Right atrium auricular region (tissue), 2 donors: Measurements from ENCODE around the gene CLCN6. TPM values are rescaled to one million over a fixed set of nuclear protein-coding genes. Genes with fewer than 3 reads are reported as not detected.

Experiments used
- DNase-seq: peaks from one replicate; pipeline ENCODE4 v3.0.0-alpha.2; 2019; ENCODE audit warnings: low spot score
- H3K27ac ChIP-seq, 2 donors: fragments of 200-600 bp; sonication (generic); 1 replicate in 1 of 2; 2 replicates in 1 of 2; pipeline ENCODE4 v1.5.1; 2016 to 2019
- H3K27me3 ChIP-seq, 2 donors: fragments of 200-600 bp; sonication (generic); one replicate each; pipeline versions ENCODE4 v1.5.1 to v1.6.0; 2017 to 2019
- H3K36me3 ChIP-seq: fragments of 200-600 bp; sonication (generic); one replicate; pipeline ENCODE4 v1.5.1; 2016
- H3K4me1 ChIP-seq, 2 donors: fragments of 200-600 bp; sonication (generic); one replicate each; pipeline versions ENCODE4 v1.5.1 to v1.6.0; 2017 to 2019
- H3K4me3 ChIP-seq, 2 donors: fragments of 200-600 bp; sonication (generic); 1 replicate in 1 of 2; 2 replicates in 1 of 2; pipeline ENCODE4 v1.5.1; 2017 to 2019; ENCODE audit warnings: mild to moderate bottlenecking in 1 of 2, moderate library complexity in 1 of 2
- H3K9me3 ChIP-seq, 2 donors: fragments of 200-600 bp; sonication (generic); one replicate each; pipeline ENCODE4 v1.5.1; 2019
- CTCF ChIP-seq, 2 donors: fragments of 200-600 bp; sonication (generic); IDR thresholded peaks; one replicate each; pipeline ENCODE4 v1.5.1; 2019; ENCODE audit warnings: antibody characterized with exemption in 2 of 2
- total RNA-seq, 2 donors: library from RNA; depleted of rRNA; stranded (reverse); fragments of >200 nt; gene quantifications; one replicate each; pipeline ENCODE4 v1.1.0, GENCODE V29; 2016

Gene CLCN6
- total RNA-seq, 2 donors from 2014 or later, result 14.8 to 15.2 TPM

GRCh38 chr1:11777658-11778322 lies 28.2 kb upstream of the CLCN6 start:
- Histone ChIP-seq H3K27me3 (no peaks in the 10 kb centered on the region), H3K36me3 (no peaks in the 10 kb centered on the region), H3K27ac (no peak overlapping the region), H3K4me1 (no peaks in the 10 kb centered on the region), H3K4me3 (no peak overlapping the region), H3K9me3 (no peaks in the 10 kb centered on the region)
- TF ChIP-seq CTCF (IDR thresholded peaks at IDR 0.05), result no peak
- no peak for DNase-seq

DNA sequence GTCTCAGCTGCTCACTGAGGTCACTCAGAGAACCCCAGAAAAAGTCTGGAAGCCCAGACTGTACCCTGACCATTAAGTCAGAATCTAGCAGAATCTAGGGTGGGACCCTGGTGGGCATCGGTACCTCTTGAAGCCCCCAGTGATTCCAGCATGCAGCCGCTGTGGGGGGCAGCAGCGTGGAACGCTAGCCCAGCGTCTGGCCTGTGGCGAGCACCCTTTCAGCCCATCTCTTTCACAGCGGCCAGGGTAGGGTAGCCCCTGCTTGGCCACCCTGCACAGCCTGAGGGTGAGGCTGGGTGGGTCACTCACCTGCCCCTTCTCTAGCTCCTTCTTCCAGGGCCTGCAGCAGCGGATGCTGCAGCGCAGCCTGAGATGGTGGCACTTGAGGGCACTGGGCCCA lies 27.7 kb upstream of the CLCN6 start:
- H3K4me3 ChIP-seq, result no peak overlapping the region
- H3K36me3 ChIP-seq, result no peaks in the 10 kb centered on the region
- no peak for DNase-seq
- no peaks in the 10 kb centered on the region for H3K27me3 ChIP-seq
- no peak for TF ChIP-seq CTCF (IDR thresholded peaks at IDR 0.05)
- no peaks in the 10 kb centered on the region for H3K9me3 ChIP-seq
- H3K4me1 ChIP-seq, result no peaks in the 10 kb centered on the region
- H3K27ac ChIP-seq, result no peak overlapping the region

- Histone ChIP-seq H3K9me3 (no peaks in the 10 kb centered on the region), H3K36me3 (no peaks in the 10 kb centered on the region), H3K4me1 (no peaks in the 10 kb centered on the region), H3K4me3 (no peak overlapping the region), H3K27me3 (no peaks in the 10 kb centered on the region), H3K27ac (no peak overlapping the region)
- no peak for DNase-seq
- TF ChIP-seq CTCF (IDR thresholded peaks at IDR 0.05), result no peak
Observed at GRCh38 chr1:11778844-11779623, 27.0 kb upstream of the CLCN6 start.

- no peaks in the 10 kb centered on the region for H3K9me3 ChIP-seq
- H3K36me3 ChIP-seq, result no peaks in the 10 kb centered on the region
- H3K4me1 ChIP-seq, result peaks cover 0 to 6% of the 10 kb centered on the region in 2 donors
- no peak overlapping the region for H3K4me3 ChIP-seq
- TF ChIP-seq CTCF (IDR thresholded peaks at IDR 0.05), result no peak
- no peak overlapping the region for H3K27ac ChIP-seq
- no peak for DNase-seq
- no peaks in the 10 kb centered on the region for H3K27me3 ChIP-seq
Observed at GRCh38 chr1:11779715-11780379, 26.1 kb upstream of the CLCN6 start.

DNA sequence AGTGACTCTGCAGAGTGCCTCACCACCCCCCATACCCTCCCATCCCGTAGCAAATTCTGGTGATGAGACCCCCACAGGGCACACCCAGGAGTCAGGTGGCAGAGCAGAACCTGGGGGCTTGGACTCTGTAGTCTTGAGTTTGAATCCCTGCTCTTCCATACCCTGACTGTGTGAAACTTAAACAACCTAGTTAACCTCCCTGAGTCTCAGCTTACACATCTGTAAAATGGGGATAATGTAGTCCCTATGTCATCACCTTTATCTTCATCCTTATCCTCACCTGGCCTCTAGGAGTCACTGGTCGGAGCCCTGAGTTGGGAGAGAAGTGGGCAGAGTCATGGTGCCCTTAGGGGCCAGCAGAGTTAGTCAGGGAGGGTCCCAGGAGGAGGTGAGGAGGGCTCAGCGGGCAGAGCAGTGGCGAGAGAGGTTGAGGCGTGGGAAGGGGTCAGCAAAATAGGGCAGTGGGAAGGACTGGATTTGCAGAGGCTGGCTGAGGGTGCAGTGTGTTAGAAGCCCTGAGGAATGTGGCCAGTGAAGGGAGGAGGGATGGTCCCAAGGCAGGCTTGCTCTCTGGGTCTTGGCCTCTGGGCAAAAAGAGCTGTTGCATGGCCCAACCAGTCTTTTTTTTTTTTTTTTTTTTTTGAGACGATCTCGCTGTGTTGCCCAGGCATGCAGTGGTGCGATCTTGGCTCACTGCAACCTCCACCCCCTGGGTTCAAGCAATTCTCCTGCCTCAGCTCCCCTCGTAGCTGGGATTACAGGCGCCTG lies 25.4 kb upstream of the CLCN6 start:
- no peak overlapping the region for H3K27ac ChIP-seq
- H3K27me3 ChIP-seq, result no peaks in the 10 kb centered on the region
- no peak for TF ChIP-seq CTCF (IDR thresholded peaks at IDR 0.05)

More for the DNA sequence above, 25.4 kb upstream of the CLCN6 start:
- H3K9me3 ChIP-seq, result no peaks in the 10 kb centered on the region
- peaks cover 0 to 13% of the 10 kb centered on the region in 2 donors for H3K4me1 ChIP-seq
- no peaks in the 10 kb centered on the region for H3K36me3 ChIP-seq
- no peak for DNase-seq
- H3K4me3 ChIP-seq, result no peak overlapping the region
